HUES64 (cell line): ENCODE data around the gene HYCC1.
"Not testable (repeated sequence)": the region's sequence is repeated elsewhere in the genome, so short reads cannot be mapped to it uniquely, and the experiment has no call there.

Source experiments
- H3K27ac ChIP-seq: 2 replicates; pipeline ENCODE4 v1.7.0; 2013; ENCODE audit warnings: low read depth, low read length, inconsistent platforms
- H3K27me3 ChIP-seq: 2 replicates; pipeline ENCODE4 v1.6.1; 2013; ENCODE audit warnings: mild to moderate bottlenecking, low read length; ENCODE audit not compliant: insufficient read depth
- H3K36me3 ChIP-seq: 2 replicates; pipeline ENCODE4 v1.6.1; 2013; ENCODE audit warnings: mild to moderate bottlenecking, low read length; ENCODE audit not compliant: insufficient read depth
- H3K4me1 ChIP-seq: 2 replicates; pipeline ENCODE4 v1.6.1; 2013; ENCODE audit warnings: mild to moderate bottlenecking, low read length, moderate library complexity; ENCODE audit not compliant: insufficient read depth
- H3K4me3 ChIP-seq: 2 replicates; pipeline ENCODE4 v1.5.1; 2013; ENCODE audit warnings: mild to moderate bottlenecking, low read length, moderate library complexity
- H3K9ac ChIP-seq: 2 replicates; pipeline ENCODE4 v1.6.1; 2013; ENCODE audit warnings: mild to moderate bottlenecking, low read depth, low read length
- H3K9me3 ChIP-seq: 2 replicates; pipeline ENCODE4 v1.6.1; 2013; ENCODE audit warnings: low read depth, low read length; ENCODE audit not compliant: insufficient read depth
- WGBS: fragments of 150-250, 120-280 bp; methylation state at CpG from one replicate; pipeline ENCODE4 v1.1.7; 2013; ENCODE audit warnings: missing lambda C conversion rate; 5-methylcytosine and 5-hydroxymethylcytosine counted together

HYCC1 gene

DNA sequence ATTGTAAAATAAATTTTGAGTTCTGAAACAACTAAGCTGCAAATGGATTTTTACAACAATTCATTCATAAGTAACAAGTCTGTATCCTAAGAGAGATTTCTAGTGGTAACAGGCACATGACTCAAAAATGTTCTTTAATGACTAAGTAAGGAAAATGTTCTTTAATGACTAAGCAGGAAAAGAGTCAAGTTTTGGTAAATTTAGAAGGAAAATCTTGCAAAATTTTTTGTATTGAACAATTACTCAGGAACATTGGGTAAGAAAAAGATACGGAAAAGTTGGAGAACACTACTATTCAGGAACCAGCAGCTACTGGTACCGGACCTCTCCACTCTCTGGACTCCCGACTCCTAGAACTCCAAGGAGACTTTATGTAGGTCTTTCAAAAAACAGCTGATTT is 33.5 kb downstream of the HYCC1 start:
- Histone ChIP-seq H3K36me3 (peaks cover 36% of the 10 kb centered on the region), H3K9ac (no peak overlapping the region), H3K27me3 (no peaks in the 10 kb centered on the region), H3K27ac (no peak overlapping the region), H3K9me3 (no peaks in the 10 kb centered on the region), H3K4me3 (no peak overlapping the region), H3K4me1 (peaks cover 12% of the 10 kb centered on the region)
- WGBS: 96% methylated on average over 3 of the region's 3 CpGs

DNA sequence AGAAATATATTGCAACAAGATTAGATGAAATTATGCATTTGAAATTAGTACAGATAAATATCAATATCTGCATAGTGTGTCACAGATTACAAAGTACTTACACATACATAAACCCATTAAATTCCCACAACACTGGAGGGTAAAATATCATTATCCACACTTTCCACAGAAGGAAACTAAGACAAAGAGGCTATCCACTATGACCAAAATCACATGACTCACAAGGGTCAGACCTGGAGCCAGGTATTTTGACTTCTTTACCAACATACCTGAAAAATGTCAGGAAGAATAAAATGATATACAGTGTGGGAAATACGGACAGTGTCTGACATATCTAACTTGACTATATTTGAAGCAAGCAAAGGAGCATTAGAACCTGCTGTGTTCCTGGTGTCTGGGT is 34.1 kb downstream of the HYCC1 start:
- WGBS: 100% methylated on average over 1 of the region's 1 CpG
- H3K4me3 ChIP-seq: no peak overlapping the region
- H3K4me1 ChIP-seq: peaks cover 12% of the 10 kb centered on the region
- peaks cover 41% of the 10 kb centered on the region for H3K36me3 ChIP-seq
- no peak overlapping the region for H3K27ac ChIP-seq
- H3K9me3 ChIP-seq: no peaks in the 10 kb centered on the region
- H3K9ac ChIP-seq: no peak overlapping the region
- no peaks in the 10 kb centered on the region for H3K27me3 ChIP-seq

DNA sequence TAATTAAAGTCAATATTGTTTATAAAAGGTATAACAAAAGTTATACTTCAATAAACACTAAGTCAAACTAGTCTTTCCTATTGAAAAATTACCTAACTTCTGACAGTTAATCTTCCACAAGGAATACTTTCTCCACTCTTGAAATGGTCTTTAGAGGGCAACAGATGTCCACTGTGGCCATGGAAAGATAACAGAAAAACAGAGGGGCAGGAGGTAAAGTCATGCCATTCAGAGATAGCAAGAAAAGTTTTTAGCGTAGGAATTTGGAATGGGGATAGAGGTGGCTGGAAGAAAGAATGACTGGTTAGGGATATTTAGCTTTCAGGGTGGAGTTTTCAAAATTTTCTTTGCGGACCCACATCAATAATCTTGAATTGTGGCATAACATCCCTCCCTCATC is 34.7 kb downstream of the HYCC1 start:
- H3K4me3 ChIP-seq: no peak overlapping the region
- no peak overlapping the region for H3K27ac ChIP-seq
- H3K4me1 ChIP-seq: peaks cover 14% of the 10 kb centered on the region
- no peaks in the 10 kb centered on the region for H3K27me3 ChIP-seq
- H3K9ac ChIP-seq: no peak overlapping the region
- H3K36me3 ChIP-seq: peaks cover 47% of the 10 kb centered on the region
- WGBS: 91% methylated on average over 1 of the region's 2 CpGs
- no peaks in the 10 kb centered on the region for H3K9me3 ChIP-seq

DNA sequence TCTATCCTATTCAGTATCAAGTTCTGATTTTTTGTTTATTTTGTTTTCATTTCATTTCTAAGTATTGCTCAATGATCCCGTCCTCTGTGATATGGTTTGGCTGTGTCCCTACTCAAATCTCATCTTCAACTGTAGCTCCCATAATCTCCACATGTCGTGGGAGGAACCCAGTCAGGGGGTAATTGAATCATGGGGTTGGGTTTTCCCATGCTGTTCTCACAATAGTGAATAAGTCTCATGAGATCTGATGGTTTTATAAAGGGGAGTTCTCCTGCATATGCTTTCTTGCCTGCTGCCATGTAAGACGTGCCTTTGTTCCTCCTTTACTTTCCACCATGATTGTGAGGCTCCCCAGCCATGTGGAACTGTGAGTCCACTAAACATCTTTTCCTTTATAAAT is 39.3 kb downstream of the HYCC1 start:
- H3K9me3 ChIP-seq, H3K27me3 ChIP-seq, H3K27ac ChIP-seq, H3K4me3 ChIP-seq, H3K9ac ChIP-seq, H3K4me1 ChIP-seq: not testable (repeated sequence)
- peaks cover 77% of the 10 kb centered on the region for H3K36me3 ChIP-seq
- 78% methylated on average over 3 of the region's 3 CpGs for WGBS

DNA sequence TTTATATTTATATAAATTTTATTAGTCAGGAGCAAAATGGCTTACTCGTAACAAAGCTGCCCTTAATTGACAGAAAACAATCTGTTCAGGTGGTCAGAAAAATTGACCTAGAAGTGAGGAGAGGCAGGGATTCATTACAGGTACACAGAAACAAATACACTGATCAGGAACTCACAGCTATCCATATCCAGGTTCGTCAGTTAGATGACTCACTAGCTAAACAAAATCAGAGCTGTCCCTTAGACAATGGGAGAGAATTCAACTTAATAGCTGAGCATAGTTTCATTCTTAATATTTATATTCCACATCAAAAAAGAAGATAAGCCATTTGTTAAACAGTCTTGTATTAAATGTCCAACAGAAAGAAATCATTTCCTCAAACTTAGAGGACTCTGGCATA is 41.7 kb downstream of the HYCC1 start:
- Histone ChIP-seq H3K27me3 (no peaks in the 10 kb centered on the region), H3K36me3 (peaks cover 76% of the 10 kb centered on the region), H3K4me1 (peaks cover 4% of the 10 kb centered on the region; the same call in 1 of the 2 replicates), H3K9ac (no peak overlapping the region), H3K9me3 (no peaks in the 10 kb centered on the region), H3K4me3 (no peak overlapping the region), H3K27ac (no peak overlapping the region)
- WGBS: 100% methylated on average over 2 of the region's 2 CpGs

DNA sequence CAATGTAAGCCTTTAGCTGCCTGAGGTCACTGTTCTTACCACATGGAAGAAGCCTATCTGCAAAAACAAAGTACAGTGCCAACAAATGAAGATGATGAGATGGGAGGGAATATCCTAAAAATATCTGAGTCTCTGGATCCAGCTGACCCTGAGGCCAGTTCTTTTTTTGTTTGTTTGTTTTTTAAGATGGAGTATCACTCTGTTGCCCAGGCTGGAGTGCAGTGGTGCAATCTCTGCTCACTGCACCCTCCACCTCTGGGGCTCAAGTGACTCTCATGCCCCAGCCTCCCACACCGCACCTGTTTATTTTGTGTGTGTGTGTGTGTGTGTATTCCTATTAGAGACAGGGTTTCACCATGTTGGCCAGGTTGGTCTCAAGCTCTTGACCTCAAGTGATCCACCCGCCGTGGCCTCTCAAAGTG is 44.9 kb downstream of the HYCC1 start:
- Histone ChIP-seq H3K4me3 (no peak overlapping the region), H3K27me3 (no peaks in the 10 kb centered on the region), H3K36me3 (peaks cover 61% of the 10 kb centered on the region), H3K9ac (no peak overlapping the region), H3K4me1 (peaks cover under 1% of the 10 kb centered on the region; the same call in 1 of the 2 replicates), H3K9me3 (no peaks in the 10 kb centered on the region), H3K27ac (no peak overlapping the region)
- over 99% methylated on average over 3 of the region's 3 CpGs for WGBS
